ENCODE data around the gene GPR108.
"Not testable (repeated sequence)": the region's sequence is repeated elsewhere in the genome, so short reads cannot be mapped to it uniquely, and the experiment has no call there.

Gene GPR108

GRCh38 chr19:6720369-6721137 is 16.8 kb downstream of the GPR108 start, which contains the start of gene C3:
Gene C3, minus strand, starts transcription at chr19:6720650. Its CDS starts 61 bp downstream, at chr19:6720589.
- DNase-seq (ENCODE audit: low spot score): peak; percentile 89

DNA sequence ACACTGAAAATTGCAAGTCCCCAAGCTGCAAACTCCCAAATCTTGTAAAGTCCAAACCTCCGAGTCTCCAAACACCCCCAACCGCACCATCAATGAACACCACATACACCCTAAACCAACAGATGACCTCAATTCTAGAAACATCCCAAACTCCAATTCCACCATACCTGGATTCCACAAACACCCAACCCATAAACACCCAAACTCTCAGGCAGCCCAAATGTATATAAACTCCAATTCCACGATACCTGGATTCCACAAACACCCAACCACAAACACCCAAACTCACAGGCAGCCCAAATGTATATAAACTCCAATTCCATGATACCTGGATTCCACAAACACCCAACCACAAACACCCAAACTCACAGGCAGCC is 17.4 kb downstream of the GPR108 start:
- DNase-seq (ENCODE audit: low spot score): no peak

DNA sequence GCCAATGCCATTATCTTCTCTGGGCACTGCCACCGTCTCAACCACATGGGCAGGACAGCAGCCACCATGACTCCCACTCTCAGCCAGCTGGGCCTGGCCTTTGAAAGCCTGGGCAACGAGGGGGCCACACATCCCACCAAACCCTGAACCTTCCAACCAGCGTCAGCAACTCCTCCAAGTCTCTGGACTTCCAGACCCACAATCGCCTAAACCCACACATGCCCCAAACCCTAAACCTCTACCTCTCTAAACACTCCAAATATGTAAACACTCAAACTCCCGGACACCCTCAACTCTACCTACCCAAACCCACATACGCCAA is 17.9 kb downstream of the GPR108 start:
- no peak for DNase-seq (ENCODE audit: low spot score)

DNA sequence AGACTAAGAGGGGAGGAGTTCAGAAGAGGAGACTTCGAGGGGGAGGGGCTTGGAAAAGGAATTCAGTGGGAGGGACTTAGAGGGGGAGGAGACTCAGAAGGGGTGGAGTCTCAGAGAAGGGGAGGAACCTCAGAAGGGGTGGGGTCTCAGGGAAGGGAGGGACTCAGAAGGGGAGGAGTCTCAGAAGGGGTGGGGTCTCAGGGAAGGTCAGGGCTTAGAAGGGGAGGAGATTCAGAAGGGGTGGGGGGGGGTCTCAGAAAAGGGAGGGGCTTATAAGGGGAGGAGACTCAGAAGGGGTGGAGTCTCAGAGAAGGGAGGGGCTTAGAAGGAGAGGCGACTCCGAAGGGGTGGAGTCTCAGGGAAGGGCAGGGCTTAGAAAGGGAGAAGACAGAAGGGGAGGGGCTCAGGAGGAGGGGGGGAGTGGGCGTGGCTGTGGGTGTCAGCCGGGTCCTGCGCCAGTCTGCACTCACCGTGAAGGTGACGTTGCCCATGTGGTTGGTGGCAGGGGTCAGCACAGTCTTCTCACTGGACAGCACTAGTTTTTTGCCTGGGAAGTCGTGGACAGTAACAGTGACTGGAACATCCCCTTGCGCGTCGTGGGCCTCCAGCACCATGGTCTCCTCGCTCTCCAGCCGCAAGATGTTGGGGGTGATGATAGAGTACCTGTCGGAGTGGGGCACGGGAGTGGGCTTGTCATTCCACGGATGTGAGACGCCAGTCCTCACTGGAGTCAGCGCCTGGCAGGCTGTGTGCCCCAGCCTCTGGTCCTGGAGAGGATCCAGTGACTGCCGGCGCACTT is 18.4 kb downstream of the GPR108 start:
- peak; percentile 23 for DNase-seq (ENCODE audit: low spot score)

- no peak for DNase-seq (ENCODE audit: low spot score)
Observed at GRCh38 chr19:6718111-6718740, 19.2 kb downstream of the GPR108 start.

DNA sequence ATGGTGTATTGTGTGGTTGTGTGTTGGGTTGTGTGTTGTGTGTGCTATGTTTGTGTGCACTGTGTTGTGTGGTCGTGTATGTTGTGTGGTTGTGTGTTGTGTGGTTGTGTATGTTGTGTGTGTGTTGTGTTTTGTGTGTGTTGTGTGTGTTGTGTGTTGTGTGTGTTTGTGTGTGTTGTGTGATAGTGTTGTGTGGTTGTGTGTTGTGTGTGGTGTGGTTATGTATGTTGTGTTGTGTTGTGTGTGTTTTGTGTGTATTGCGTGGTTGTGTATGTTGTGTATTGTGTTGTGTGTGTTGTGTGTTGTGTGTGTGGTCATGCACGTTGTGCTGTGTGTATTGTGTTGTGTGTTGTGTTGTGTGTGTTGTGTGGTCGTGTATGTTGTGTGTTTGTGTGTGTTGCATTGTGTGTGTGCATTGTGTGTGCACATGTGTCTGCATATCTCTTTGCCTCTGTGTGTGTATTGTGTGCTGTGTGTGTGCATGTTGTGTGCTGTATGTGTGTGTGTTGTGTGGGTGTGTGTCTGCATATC is 19.9 kb downstream of the GPR108 start:
- no peak for DNase-seq (ENCODE audit: low spot score)

DNA sequence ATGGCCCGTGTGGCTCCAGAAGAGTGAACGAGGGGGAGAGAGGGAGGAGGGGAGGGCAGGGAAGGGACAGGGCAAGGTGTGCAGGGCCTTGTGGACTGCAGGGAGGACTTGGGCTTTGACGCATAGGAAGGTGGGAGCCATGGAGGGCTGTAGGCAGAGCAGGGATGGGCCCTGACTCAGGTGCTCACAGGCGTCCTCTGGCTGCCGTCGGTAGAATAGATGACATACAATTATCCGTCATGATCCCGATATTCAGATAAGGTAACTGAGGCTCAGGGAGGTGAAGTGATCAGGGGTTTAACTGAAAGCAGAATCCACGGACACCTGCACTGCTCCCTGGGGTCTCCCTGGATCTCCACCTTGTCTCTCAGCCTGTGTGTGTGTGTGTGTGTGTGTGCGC is 20.3 kb downstream of the GPR108 start:
- no peak for DNase-seq (ENCODE audit: low spot score)

GRCh38 chr19:6716610-6716970 is 20.8 kb downstream of the GPR108 start:
- no peak for DNase-seq (ENCODE audit: low spot score)

DNA sequence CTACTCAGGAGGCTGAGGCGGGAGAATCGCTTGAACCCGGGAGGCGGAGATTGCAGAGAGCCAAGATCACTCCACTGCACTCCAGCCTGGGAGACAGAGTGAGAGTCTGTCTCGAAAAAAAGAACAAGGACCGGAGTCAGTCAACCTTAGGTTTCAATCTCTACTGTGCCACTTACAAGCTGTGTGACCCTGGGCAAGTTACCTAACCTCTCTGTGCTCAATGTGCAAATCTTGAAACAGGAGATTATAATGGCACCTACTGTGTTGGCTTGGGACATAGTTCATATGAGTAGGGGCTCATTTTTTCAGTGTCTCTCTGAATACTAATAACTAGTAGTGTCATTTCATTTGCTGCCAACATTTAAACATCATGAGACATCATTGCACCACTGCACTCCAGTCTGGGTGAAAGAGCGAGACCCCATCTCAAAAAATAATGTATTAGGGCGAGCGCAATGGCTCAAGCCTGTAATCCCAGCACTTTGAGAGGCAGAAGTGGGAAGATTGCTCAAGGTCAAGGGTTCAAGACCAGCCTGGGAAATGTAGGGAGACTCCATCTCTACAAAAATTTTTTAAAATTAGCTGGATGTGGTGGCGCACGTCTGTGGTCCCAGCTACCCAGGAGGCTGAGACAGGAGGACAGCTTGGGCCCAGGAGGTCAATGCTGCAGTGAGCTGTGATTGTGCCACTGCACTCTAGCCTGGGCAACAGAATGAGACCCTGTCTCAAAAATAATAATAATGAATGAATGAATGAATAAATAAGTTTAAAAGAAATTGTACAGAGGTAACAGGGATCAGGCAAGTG is 22.4 kb downstream of the GPR108 start:
- DNase-seq (ENCODE audit: low spot score): no peak

GRCh38 chr19:6713773-6714692 is 23.3 kb downstream of the GPR108 start:
- DNase-seq (ENCODE audit: low spot score): no peak

DNA sequence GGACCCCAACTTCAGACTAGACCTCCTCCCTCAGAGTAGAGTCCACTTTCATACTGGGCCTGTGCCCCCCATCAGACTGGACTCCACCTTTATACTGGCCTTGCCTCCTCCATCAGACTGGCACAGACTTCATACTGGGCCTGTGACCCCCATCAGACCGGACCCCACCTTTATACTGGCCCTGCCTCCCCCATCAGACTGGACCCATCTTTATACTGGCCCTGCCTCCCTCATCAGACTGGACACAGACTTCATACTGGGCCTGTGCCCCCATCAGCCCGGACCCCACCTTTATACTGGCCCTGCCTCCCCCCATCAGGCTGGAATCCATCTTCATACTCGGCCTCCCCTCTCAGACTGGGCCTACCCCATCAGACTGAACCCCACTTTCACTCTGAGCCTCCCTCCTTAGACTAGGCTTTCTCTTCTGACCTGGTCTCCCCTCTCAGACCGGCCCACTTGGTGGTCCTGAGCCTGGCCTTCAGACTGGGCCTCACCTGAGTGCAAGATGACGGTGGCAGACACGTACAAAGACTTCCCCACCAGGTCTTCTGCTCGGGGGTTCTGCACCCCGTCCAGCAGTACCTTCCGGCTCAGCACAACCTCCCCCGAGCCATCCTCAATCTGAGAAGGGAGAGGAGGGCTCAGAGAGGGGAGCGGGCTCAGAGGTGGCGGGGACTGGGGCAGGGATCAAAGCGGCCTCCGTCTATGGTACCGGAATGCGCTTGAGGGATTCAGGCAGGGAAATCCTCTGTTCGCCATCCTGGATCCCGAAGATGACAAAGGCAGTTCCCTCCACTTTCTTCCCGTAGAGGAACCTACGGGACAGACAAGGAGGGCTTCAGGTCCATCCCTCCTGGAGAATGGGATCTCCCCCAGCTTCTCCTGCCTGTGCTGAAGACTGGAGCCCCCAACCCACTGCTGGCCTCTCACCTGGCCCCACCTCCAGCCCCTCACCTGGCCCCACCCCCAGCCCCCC is 24.4 kb downstream of the GPR108 start:
- no peak for DNase-seq (ENCODE audit: low spot score)

- DNase-seq (ENCODE audit: low spot score): no peak
Observed at GRCh38 chr19:6712231-6712630, 25.1 kb downstream of the GPR108 start.

DNA sequence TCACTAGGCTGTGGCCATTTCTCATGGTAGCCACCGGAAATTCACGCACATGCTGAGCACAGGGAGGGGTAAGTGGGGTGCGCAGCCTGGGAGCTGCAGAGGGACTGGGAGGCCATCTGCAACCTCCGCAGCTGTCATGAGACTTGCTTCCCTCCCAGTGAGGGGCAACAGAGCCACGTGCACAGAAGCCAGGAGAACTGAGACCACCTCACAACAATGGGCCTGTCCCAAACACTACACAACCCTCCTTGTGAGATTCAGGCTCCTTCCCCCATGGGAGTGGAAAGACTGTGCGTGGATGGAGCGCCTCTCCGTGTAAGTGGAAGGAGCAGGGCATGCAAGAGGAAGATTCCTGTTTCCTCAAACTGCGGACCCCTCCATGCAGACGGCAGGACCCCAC is 25.8 kb downstream of the GPR108 start:
- no peak for DNase-seq (ENCODE audit: low spot score)

DNA sequence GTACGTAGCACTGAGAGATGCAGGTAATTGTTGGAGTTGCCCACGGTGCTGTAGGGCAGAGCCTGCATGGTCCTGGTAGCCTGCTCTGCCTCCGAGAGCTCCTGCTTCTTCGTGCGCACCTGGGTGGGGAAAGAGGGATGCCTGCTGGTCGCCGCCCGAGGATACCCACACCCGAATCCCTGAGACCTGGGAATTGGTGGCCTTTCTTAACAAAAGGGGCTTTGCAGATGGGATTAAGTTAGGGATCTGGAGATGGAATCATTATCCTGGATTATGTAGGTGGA is 26.4 kb downstream of the GPR108 start:
- DNase-seq (ENCODE audit: low spot score): no peak

DNA sequence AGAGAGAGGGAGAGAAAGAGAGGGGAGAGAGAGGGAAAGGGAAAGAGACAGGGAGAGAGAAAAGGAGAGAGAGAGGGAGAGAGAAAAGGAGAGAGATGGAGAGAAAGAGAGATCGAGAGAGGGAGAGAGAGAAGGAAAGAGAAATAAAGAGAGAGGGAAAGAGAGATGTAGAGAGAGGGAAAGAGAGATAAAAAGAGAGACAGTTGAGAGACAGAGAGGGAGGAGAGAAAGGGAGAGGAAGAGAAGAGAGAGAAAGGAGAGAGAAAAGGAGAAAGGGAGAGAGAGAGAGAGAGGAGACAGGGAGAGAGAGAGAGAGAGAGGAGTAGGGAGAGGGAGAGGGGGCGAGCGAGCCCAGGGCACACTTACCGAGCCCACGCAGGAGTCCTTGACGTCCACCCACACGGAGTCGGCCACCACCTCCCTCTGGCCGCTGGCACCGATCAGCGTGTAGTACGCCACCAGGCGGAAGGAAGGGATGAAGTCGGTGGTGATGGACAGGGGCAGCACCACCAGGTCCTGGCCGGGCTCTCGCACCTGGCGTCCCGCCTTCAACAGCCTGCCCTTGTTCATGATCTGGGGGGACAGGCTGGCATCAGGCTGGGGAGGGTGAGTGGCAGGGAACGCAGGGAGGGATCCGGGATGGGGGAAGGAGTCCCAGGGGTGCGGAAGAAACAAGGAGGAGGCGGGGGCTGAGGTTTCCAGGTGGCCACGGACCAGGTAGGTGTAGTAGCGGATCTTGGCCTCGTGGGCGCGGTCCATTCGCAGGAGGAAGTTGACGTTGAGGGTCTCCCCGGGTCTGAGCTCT is 26.9 kb downstream of the GPR108 start:
- DNase-seq (ENCODE audit: low spot score): no peak

- no peak for DNase-seq (ENCODE audit: low spot score)
Observed at GRCh38 chr19:6709549-6709948, 27.8 kb downstream of the GPR108 start.

DNA sequence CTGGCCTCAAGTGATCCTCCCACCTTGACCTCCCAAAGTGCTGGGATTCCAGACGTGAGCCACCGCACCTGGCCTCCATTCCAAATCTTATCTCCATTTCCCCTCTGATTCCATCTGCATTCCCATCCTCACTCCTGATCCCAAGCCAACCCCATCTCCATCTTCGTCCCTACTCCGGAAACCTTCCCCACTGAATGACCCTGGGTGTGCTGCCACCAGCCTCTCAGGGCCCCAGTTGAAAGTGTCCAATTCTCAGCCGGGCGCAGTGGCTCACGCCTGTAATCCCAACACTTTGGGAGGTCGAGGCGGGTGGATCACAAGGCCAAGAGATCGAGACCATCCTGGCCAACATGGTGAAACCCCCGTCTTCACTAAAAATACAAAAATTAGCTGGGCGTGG is 28.5 kb downstream of the GPR108 start:
- DNase-seq (ENCODE audit: low spot score): not testable (repeated sequence)

GRCh38 chr19:6708346-6708745 is 29.0 kb downstream of the GPR108 start:
- no peak for DNase-seq (ENCODE audit: low spot score)

- DNase-seq (ENCODE audit: low spot score): no peak
Observed at GRCh38 chr19:6707658-6708018, 29.7 kb downstream of the GPR108 start.

All from GM03348 (cell line).